Esophagus muscularis mucosa (tissue), 4 donors: ENCODE results near the gene PALM2AKAP2. TPM values are rescaled to one million over a fixed set of nuclear protein-coding genes. Genes with fewer than 3 reads are reported as not detected.
A peak's percentile ranks its signal among the peaks of the same experiment; 100 is the strongest.

Experiments used
- DNase-seq: peaks from one replicate; pipeline ENCODE4 v3.0.0-alpha.2; 2017; ENCODE audit errors: extremely low spot score
- H3K27ac ChIP-seq, 4 donors: fragments of 200-600 bp; sonication (generic); replicated peaks in 1 of 4; 1 replicate in 3 of 4; 2 replicates in 1 of 4; pipeline ENCODE4 v1.5.1; 2016 to 2019; ENCODE audit warnings: mild to moderate bottlenecking in 1 of 4
- H3K27me3 ChIP-seq, 4 donors: fragments of 200-600 bp; sonication (generic); one replicate each; pipeline versions ENCODE4 v1.5.1 to v1.6.0; 2016 to 2019
- H3K36me3 ChIP-seq, 4 donors: fragments of 200-600 bp; sonication (generic); one replicate each; pipeline ENCODE4 v1.5.1; 2016 to 2019
- H3K4me1 ChIP-seq, 4 donors: fragments of 200-600 bp; sonication (generic); one replicate each; pipeline ENCODE4 v1.5.1; 2016 to 2019
- H3K4me3 ChIP-seq, 4 donors: fragments of 200-600 bp; sonication (generic); 1 replicate in 2 of 4; 2 replicates in 2 of 4; pipeline ENCODE4 v1.5.1; 2016 to 2019; ENCODE audit warnings: mild to moderate bottlenecking in 4 of 4, moderate library complexity in 1 of 4
- H3K9me3 ChIP-seq, 4 donors: fragments of 200-600 bp; sonication (generic); 1 replicate in 3 of 4; 2 replicates in 1 of 4; pipeline ENCODE4 v1.5.1; 2016 to 2019
- CTCF ChIP-seq, 3 experiments: fragments of 200-600 bp in 2 of 3; fragments of 450-650 bp in 1 of 3; sonication (generic) in 2 of 3; IDR thresholded peaks; one replicate each; pipeline ENCODE4 v1.5.1; 2017 to 2019; ENCODE audit warnings: antibody characterized with exemption in 3 of 3, mild to moderate bottlenecking in 2 of 3, moderate library complexity in 1 of 3
- EP300 ChIP-seq: sonication (generic); formaldehyde crosslinking; IDR thresholded peaks from one replicate; pipeline ENCODE4 v1.6.1; 2017; ENCODE audit warnings: antibody characterized with exemption
- POLR2A ChIP-seq: fragments of 450-650 bp; IDR thresholded peaks from one replicate; pipeline ENCODE4 v1.6.1; 2017; ENCODE audit warnings: antibody characterized with exemption, moderate library complexity, mild to moderate bottlenecking, low read depth
- POLR2AphosphoS5 ChIP-seq, 2 donors: sonication (generic); formaldehyde crosslinking; IDR thresholded peaks; one replicate each; pipeline ENCODE4 v1.6.1; 2017; ENCODE audit warnings: antibody characterized with exemption in 2 of 2
- WGBS: methylation state at CpG from one replicate; pipeline ENCODE4 v1.1.5; 2018; 5-methylcytosine and 5-hydroxymethylcytosine counted together
- intact Hi-C: fragments of 100-400 bp; cut with DNase I; formaldehyde crosslinking; loops from one replicate; pipeline ENCODE4 v1.15.1; 2023
- total RNA-seq, 4 donors: library from RNA; depleted of rRNA; stranded (reverse); fragments of >200 nt; gene quantifications; one replicate each; pipeline versions ENCODE4 v1.1.0 to v1.2.1, GENCODE V29; 2016

The PALM2AKAP2 gene
- total RNA-seq, 4 donors from 2014 or later: 2.3 to 8.1 (median 5.6) TPM

GRCh38 chr9:109806506-109807115 is 26.6 kb downstream of the PALM2AKAP2 start:
- TF ChIP-seq POLR2A (no peak), POLR2AphosphoS5 (IDR thresholded peaks at IDR 0.05) (no peak), EP300 (no peak)
- H3K9me3 ChIP-seq: no peaks in the 10 kb centered on the region
- H3K36me3 ChIP-seq: no peaks in the 10 kb centered on the region
- no peak for DNase-seq
- peaks cover 0 to 10% (median 6%) of the 10 kb centered on the region in 4 donors for H3K4me1 ChIP-seq
- 58% methylated on average over 2 of the region's 2 CpGs for WGBS
- H3K27me3 ChIP-seq: no peaks in the 10 kb centered on the region
- H3K4me3 ChIP-seq: no peak overlapping the region
- peak overlapping the region in 2 of 4 donors; percentile 18 to 48 for H3K27ac ChIP-seq
- intact Hi-C loops: no loop called here

GRCh38 chr9:109811876-109812275 is 31.9 kb downstream of the PALM2AKAP2 start:
- intact Hi-C loops: no loop called here
- 89% methylated on average over 1 of the region's 1 CpG for WGBS
- H3K9me3 ChIP-seq: no peaks in the 10 kb centered on the region
- TF ChIP-seq POLR2A: no peak
- TF ChIP-seq EP300: no peak
- no peak for TF ChIP-seq POLR2AphosphoS5 (IDR thresholded peaks at IDR 0.05)
- TF ChIP-seq CTCF (IDR thresholded peaks at IDR 0.05): no peak
- no peak overlapping the region for H3K4me3 ChIP-seq
- no peak overlapping the region for H3K27ac ChIP-seq
- H3K27me3 ChIP-seq: no peaks in the 10 kb centered on the region
- no peak for DNase-seq
- peaks cover 0 to 6% (median 1%) of the 10 kb centered on the region in 4 donors for H3K4me1 ChIP-seq
- no peaks in the 10 kb centered on the region for H3K36me3 ChIP-seq

- TF ChIP-seq CTCF (IDR thresholded peaks at IDR 0.05): no peak
- no peak for TF ChIP-seq POLR2A
- TF ChIP-seq EP300: no peak
- no peak for TF ChIP-seq POLR2AphosphoS5 (IDR thresholded peaks at IDR 0.05)
- no peaks in the 10 kb centered on the region for H3K27me3 ChIP-seq
- H3K27ac ChIP-seq: no peak overlapping the region
- H3K36me3 ChIP-seq: no peaks in the 10 kb centered on the region
- no peaks in the 10 kb centered on the region for H3K9me3 ChIP-seq
- DNase-seq: no peak
- intact Hi-C loops: no loop called here
- peaks cover 0 to 10% (median 2%) of the 10 kb centered on the region in 4 donors for H3K4me1 ChIP-seq
- H3K4me3 ChIP-seq: no peak overlapping the region
- WGBS: 68% methylated on average over 4 of the region's 4 CpGs
These were observed 32.3 kb downstream of the PALM2AKAP2 start for GRCh38 chr9:109812331-109812730.

- no peak overlapping the region for H3K4me3 ChIP-seq
- no peaks in the 10 kb centered on the region for H3K9me3 ChIP-seq
- intact Hi-C loops: no loop called here
- no peak for TF ChIP-seq EP300
- no peak for TF ChIP-seq CTCF (IDR thresholded peaks at IDR 0.05)
- TF ChIP-seq POLR2AphosphoS5 (IDR thresholded peaks at IDR 0.05): no peak
- 100% methylated on average over 1 of the region's 1 CpG for WGBS
- H3K27ac ChIP-seq: no peak overlapping the region
- H3K27me3 ChIP-seq: no peaks in the 10 kb centered on the region
- H3K4me1 ChIP-seq: peaks cover 0 to 14% (median 7%) of the 10 kb centered on the region in 4 donors
- no peaks in the 10 kb centered on the region for H3K36me3 ChIP-seq
- DNase-seq: no peak
These were observed 32.9 kb downstream of the PALM2AKAP2 start for GRCh38 chr9:109812818-109813281.

GRCh38 chr9:109813303-109813702 is 33.3 kb downstream of the PALM2AKAP2 start:
- H3K27ac ChIP-seq: no peak overlapping the region
- 69% methylated on average over 4 of the region's 4 CpGs for WGBS
- H3K27me3 ChIP-seq: no peaks in the 10 kb centered on the region
- H3K9me3 ChIP-seq: no peaks in the 10 kb centered on the region
- TF ChIP-seq POLR2AphosphoS5 (IDR thresholded peaks at IDR 0.05): no peak
- TF ChIP-seq POLR2A: no peak
- TF ChIP-seq CTCF (IDR thresholded peaks at IDR 0.05): no peak
- no peak for TF ChIP-seq EP300
- H3K36me3 ChIP-seq: no peaks in the 10 kb centered on the region
- peaks cover 4 to 17% (median 12%) of the 10 kb centered on the region in 4 donors for H3K4me1 ChIP-seq
- intact Hi-C loops: no loop called here
- H3K4me3 ChIP-seq: no peak overlapping the region
- DNase-seq: no peak
